PC-9 (cell line): ENCODE measurements around the gene HDAC7. TPM values are rescaled to one million over a fixed set of nuclear protein-coding genes. Genes with fewer than 3 reads are reported as not detected.
A peak's percentile ranks its signal among the peaks of the same experiment; 100 is the strongest.

Source experiments
- BruUV-seq: library from RNA; stranded (reverse); fragments of 400-500 nt; replicated peaks from 2 replicates; lab custom pipeline; 2021; lab: Mats Ljungman, UMichigan
- CTCF ChIA-PET: fragments of 300-600 bp; sonication (Branson Sonifier 250); formaldehyde crosslinking; loops from one replicate; lab custom pipeline; 2022; ENCODE audit warnings: antibody characterized with exemption; lab: Charles Lee
- POLR2A ChIA-PET: fragments of 300-600 bp; sonication (Branson Sonifier 250); formaldehyde crosslinking; loops from one replicate; lab custom pipeline; 2022; ENCODE audit warnings: antibody characterized with exemption; ENCODE audit not compliant: unreplicated experiment; lab: Charles Lee
- DNase-seq, 2 experiments: peaks; one replicate each; pipeline versions ENCODE4 v3.0.0 to v3.0.0-alpha.2; 2015 to 2022; ENCODE audit warnings: mixed read lengths in 1 of 2
- H2AFZ ChIP-seq: fragments of 200-600 bp; sonication (generic); 2 replicates; pipeline ENCODE4 v1.8.1; 2017; ENCODE audit warnings: antibody characterized with exemption
- H3F3A ChIP-seq: fragments of 200-600 bp; sonication (generic); 2 replicates; pipeline ENCODE4 v1.8.1; 2017; ENCODE audit warnings: antibody characterized with exemption, mild to moderate bottlenecking, low read depth; ENCODE audit not compliant: insufficient read depth
- H3K27ac ChIP-seq: fragments of 200-600 bp; sonication (generic); 2 replicates; pipeline ENCODE4 v1.6.1; 2016; ENCODE audit warnings: mixed run types
- H3K27me3 ChIP-seq: fragments of 200-600 bp; sonication (generic); 2 replicates; pipeline ENCODE4 v1.6.1; 2016; ENCODE audit warnings: low read depth, mixed run types; ENCODE audit not compliant: insufficient read depth
- H3K36me3 ChIP-seq: fragments of 200-600 bp; sonication (generic); 2 replicates; pipeline ENCODE4 v1.6.1; 2016; ENCODE audit warnings: low read depth, mixed run types
- H3K4me1 ChIP-seq: fragments of 200-600 bp; sonication (generic); replicated peaks from 2 replicates; pipeline ENCODE4 v1.6.1; 2016; ENCODE audit warnings: mixed run types; ENCODE audit not compliant: insufficient read depth
- H3K4me2 ChIP-seq: fragments of 200-600 bp; sonication (generic); 2 replicates; pipeline ENCODE4 v1.6.1; 2017; ENCODE audit warnings: mixed run types
- H3K4me3 ChIP-seq: fragments of 200-600 bp; sonication (generic); 2 replicates; pipeline ENCODE4 v1.6.1; 2016; ENCODE audit warnings: mixed run types
- H3K79me2 ChIP-seq: fragments of 200-600 bp; sonication (generic); 2 replicates; pipeline ENCODE4 v1.6.1; 2017; ENCODE audit warnings: low read depth, mixed run types
- H3K9me2 ChIP-seq: fragments of 200-600 bp; sonication (generic); 2 replicates; pipeline ENCODE4 v1.8.1; 2017; ENCODE audit warnings: mild to moderate bottlenecking; ENCODE audit not compliant: insufficient read depth
- H3K9me3 ChIP-seq: fragments of 200-600 bp; sonication (generic); 2 replicates; pipeline ENCODE4 v1.8.1; 2016; ENCODE audit warnings: low read depth; ENCODE audit not compliant: insufficient read depth
- H4K20me1 ChIP-seq: fragments of 200-600 bp; sonication (generic); 2 replicates; pipeline ENCODE4 v1.8.1; 2017; ENCODE audit not compliant: insufficient read depth
- EZH2 ChIP-seq: fragments of 200-600 bp; sonication (generic); IDR thresholded peaks from 2 replicates; pipeline ENCODE4 v1.8.0; 2017; ENCODE audit warnings: antibody characterized with exemption, low read depth
- intact Hi-C: fragments of 100-400 bp; cut with micrococcal nuclease; formaldehyde crosslinking; loops from one replicate; pipeline ENCODE4 v1.10.0; 2022; ENCODE audit not compliant: unreplicated experiment
- total RNA-seq: library from RNA; stranded (reverse); gene quantifications from 2 replicates; pipeline ENCODE4 v1.2.3, GENCODE V29; 2021
- TF ChIP-seq, protein P1 (sequence below): fragments of 200-600 bp; sonication (generic); conservative IDR thresholded peaks from 2 replicates; pipeline ENCODE4 v1.6.1; 2017; ENCODE audit warnings: mixed run types, antibody characterized with exemption, mild to moderate bottlenecking, moderate library complexity

HDAC7 gene
- total RNA-seq, 1 experiment from 2014 or later: 106 TPM

DNA sequence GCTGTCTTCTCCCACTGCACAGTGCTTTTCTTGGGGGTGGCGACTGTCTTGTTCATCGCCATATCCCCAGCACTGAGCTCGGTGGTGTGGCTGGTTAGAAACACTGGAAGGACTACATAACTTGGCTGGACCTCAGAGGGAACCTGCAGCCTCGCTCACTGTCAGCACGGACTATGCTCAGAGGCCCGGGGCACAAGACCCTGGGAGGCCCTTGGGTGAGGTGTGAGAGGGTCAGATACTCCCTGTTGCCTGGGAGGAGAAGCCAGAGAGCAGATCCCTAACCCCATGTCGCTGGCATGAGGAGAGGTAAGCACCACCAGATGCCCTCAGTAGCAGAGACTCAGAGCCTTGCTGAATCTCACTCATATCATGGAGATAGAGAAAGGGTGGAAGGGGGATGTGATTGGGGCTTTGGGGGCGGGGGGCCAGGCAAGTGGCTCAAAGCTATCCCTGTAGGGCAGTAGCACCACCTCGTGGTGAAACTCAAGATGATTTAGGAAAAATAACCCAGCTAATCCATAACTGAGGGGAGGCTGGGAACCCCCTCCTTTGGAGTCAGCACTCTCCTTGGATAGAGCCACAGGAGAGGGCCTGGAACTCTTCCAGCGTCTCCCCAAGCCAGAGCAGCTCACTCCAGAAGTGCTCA is 18.7 kb upstream of the HDAC7 start:
- CTCF ChIA-PET: interaction anchor here (0.5 to 4.0 kb wide), 18 partner anchors 18 to 752 kb away, joined by 3 to 31 read pairs (median 4); partner anchors contain the start of gene TMEM106C
- Histone ChIP-seq H3K27ac (no peak overlapping the region), H3K79me2 (no peaks in the 10 kb centered on the region), H2AFZ (no peak overlapping the region), H3K4me3 (no peak overlapping the region), H4K20me1 (0 out of 2 replicates have a peak, but pooled peaks cover 2% of the 10 kb centered on the region), H3K9me2 (no peaks in the 10 kb centered on the region; the same call in 1 of the 2 replicates), H3F3A (peaks cover 10% of the 10 kb centered on the region; the same call in 1 of the 2 replicates), H3K4me2 (no peak overlapping the region), H3K9me3 (no peaks in the 10 kb centered on the region), H3K27me3 (no peaks in the 10 kb centered on the region), H3K4me1 (peaks cover 35% of the 10 kb centered on the region), H3K36me3 (no peaks in the 10 kb centered on the region)
- intact Hi-C loops: loop anchor here (1.0 kb wide), 1 partner anchor 111 kb away; no protein-coding TSS in a partner anchor
- no TSS peak for BruUV-seq
- POLR2A ChIA-PET: interaction anchor here (0.5 to 0.7 kb wide), 4 partner anchors 13 to 333 kb away, joined by 5 to 10 read pairs (median 6); no protein-coding TSS in a partner anchor
- peak in 1 of 2 experiments; percentile 29 for DNase-seq
- TF ChIP-seq, protein P1, sequence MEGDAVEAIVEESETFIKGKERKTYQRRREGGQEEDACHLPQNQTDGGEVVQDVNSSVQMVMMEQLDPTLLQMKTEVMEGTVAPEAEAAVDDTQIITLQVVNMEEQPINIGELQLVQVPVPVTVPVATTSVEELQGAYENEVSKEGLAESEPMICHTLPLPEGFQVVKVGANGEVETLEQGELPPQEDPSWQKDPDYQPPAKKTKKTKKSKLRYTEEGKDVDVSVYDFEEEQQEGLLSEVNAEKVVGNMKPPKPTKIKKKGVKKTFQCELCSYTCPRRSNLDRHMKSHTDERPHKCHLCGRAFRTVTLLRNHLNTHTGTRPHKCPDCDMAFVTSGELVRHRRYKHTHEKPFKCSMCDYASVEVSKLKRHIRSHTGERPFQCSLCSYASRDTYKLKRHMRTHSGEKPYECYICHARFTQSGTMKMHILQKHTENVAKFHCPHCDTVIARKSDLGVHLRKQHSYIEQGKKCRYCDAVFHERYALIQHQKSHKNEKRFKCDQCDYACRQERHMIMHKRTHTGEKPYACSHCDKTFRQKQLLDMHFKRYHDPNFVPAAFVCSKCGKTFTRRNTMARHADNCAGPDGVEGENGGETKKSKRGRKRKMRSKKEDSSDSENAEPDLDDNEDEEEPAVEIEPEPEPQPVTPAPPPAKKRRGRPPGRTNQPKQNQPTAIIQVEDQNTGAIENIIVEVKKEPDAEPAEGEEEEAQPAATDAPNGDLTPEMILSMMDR: peak; percentile 68
- no peak for TF ChIP-seq EZH2

- peak; percentile 56 to 70 for DNase-seq
- no peaks in the 10 kb centered on the region; the same call in 1 of the 2 replicates for H3K9me2 ChIP-seq
- H3K4me1 ChIP-seq: peaks cover 35% of the 10 kb centered on the region
- no TSS peak for BruUV-seq
- H2AFZ ChIP-seq: no peak overlapping the region
- H3K36me3 ChIP-seq: no peaks in the 10 kb centered on the region
- no peaks in the 10 kb centered on the region for H3K9me3 ChIP-seq
- H3K27ac ChIP-seq: no peak overlapping the region
- ChIA-PET POLR2A (no interaction called here), CTCF (interaction anchor here (0.5 to 4.0 kb wide), 11 partner anchors 17 to 131 kb away, joined by 3 to 31 read pairs (median 4); partner anchors contain the start of gene HDAC7)
- H3K4me2 ChIP-seq: peak overlapping the region; percentile 6; the same call in 1 of the 2 replicates
- no peaks in the 10 kb centered on the region for H3K79me2 ChIP-seq
- TF ChIP-seq, protein P1: peak; percentile 97
- no peak for TF ChIP-seq EZH2
- no peaks in the 10 kb centered on the region for H3K27me3 ChIP-seq
- H3K4me3 ChIP-seq: no peak overlapping the region
- 0 out of 2 replicates have a peak, but pooled peaks cover 2% of the 10 kb centered on the region for H4K20me1 ChIP-seq
- intact Hi-C loops: loop anchor here (1.0 to 2.0 kb wide), 7 partner anchors 35 to 122 kb away; no protein-coding TSS in a partner anchor
- H3F3A ChIP-seq: peaks cover 10% of the 10 kb centered on the region; the same call in 1 of the 2 replicates
Observed at GRCh38 chr12:47837190-47838171, 17.8 kb upstream of the HDAC7 start.

DNA sequence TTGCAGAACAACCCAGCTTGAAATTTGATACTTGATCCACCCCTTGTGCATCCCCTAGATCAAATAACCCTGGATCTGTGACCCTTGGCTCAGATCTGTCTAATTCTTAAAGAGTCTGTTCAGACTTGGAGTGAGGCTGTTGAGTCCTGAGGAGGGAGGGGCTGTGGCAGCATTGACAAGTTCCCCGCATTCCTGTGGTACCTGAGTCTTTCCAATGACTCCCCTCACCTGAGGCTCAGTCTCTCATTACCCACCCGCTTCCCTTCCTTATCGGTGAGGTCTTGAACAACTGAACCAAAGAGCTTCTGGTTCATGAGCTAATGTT is 16.1 kb upstream of the HDAC7 start:
- CTCF ChIA-PET: interaction anchor here (0.5 to 1.8 kb wide), 10 partner anchors 9 to 103 kb away, joined by 3 to 13 read pairs (median 5); no protein-coding TSS in a partner anchor
- Histone ChIP-seq H3K36me3 (no peaks in the 10 kb centered on the region), H3K4me1 (peaks cover 35% of the 10 kb centered on the region), H2AFZ (no peak overlapping the region), H3K9me2 (no peaks in the 10 kb centered on the region), H3K4me2 (peak overlapping the region; percentile 53), H3K79me2 (no peaks in the 10 kb centered on the region), H3K27ac (peak overlapping the region; percentile 65), H3F3A (peaks cover 10% of the 10 kb centered on the region; the same call in 1 of the 2 replicates), H3K9me3 (no peaks in the 10 kb centered on the region), H4K20me1 (no peaks in the 10 kb centered on the region), H3K4me3 (no peak overlapping the region; the same call in 1 of the 2 replicates), H3K27me3 (no peaks in the 10 kb centered on the region)
- intact Hi-C loops: loop anchor here (1.0 to 2.0 kb wide), 3 partner anchors 10 to 57 kb away; no protein-coding TSS in a partner anchor
- BruUV-seq: no TSS peak
- POLR2A ChIA-PET: interaction anchor here (0.6 to 1.3 kb wide), 11 partner anchors 10 to 130 kb away, joined by 3 to 18 read pairs (median 5); partner anchors contain the start of genes HDAC7, RPAP3 and TMEM106C
- no peak for TF ChIP-seq EZH2
- TF ChIP-seq, protein P1: no peak
- peak; percentile 78 to 93 for DNase-seq
